Measurements from ENCODE around the gene NIM1K. TPM values are rescaled to one million over a fixed set of nuclear protein-coding genes. Genes with fewer than 3 reads are reported as not detected.

NIM1K gene
- total RNA-seq: 0.41 to 0.67 TPM (median 0.44 TPM) in 3 replicates
- long read RNA-seq, partial matches to known transcripts: 0 of 2 reads
- long read RNA-seq, other reads (novel, unspliced or antisense): 1 of 2 reads

DNA sequence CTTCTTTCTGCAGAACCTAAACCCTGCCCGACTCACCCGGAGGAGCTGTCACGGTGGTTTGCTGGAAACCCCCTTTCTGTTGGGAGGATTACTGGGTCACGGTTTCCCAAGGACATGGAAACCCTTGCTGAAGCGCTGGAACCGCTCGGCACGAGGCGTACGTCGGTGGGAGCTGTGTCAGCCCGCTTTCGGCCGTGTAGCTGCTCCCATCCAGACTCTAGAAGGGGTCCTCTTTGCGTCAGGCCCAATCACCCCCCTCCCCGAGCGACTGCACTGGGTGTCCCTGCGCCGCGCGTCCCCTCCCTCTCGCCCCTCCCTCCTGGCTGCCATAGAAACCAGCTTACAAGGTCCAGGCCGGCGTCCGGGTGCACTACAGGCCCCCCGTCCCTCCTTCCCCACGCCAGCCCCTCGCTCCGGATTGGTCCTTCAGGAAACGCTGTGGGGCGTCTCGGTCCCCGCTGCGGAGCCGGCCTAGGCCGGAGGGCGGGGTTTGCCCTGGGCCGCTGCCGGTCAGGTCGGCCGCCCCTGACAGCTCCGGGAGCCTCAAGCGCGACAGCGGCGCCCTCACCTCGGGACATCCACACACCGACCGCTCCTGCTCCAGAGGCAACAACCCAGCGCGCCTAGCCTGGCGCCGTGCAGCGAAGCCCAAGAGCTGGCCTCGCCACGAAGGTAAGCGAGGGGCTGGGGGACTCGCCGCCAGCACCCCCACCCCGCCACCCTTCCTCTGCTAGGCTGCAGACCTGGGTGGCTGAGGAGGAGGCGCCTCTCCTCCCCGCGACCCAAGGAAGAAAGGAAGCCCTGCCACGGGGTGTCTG is at the start of gene NIM1K:
Gene NIM1K (plus strand): TSS at position 486 of the 818 bp plus-strand sequence. CDS start 53,551 bp downstream, outside the sequence.
- Mint-ChIP-seq H3K36me3 (ENCODE audit: low read depth) (no peaks in the 10 kb centered on the region), H3K27ac (ENCODE audit: unreplicated experiment) (peak within 1 kb of the TSS; percentile 76), H3K27me3 (ENCODE audit: low read depth) (no peaks in the 10 kb centered on the region), H3K9me3 (ENCODE audit: low read depth) (no peaks in the 10 kb centered on the region), H3K4me1 (ENCODE audit: low read depth) (peaks cover 23% of the 10 kb centered on the region), H3K4me3 (ENCODE audit: unreplicated experiment) (peak within 1 kb of the TSS; percentile 79)
- TF ChIP-seq, protein P1, sequence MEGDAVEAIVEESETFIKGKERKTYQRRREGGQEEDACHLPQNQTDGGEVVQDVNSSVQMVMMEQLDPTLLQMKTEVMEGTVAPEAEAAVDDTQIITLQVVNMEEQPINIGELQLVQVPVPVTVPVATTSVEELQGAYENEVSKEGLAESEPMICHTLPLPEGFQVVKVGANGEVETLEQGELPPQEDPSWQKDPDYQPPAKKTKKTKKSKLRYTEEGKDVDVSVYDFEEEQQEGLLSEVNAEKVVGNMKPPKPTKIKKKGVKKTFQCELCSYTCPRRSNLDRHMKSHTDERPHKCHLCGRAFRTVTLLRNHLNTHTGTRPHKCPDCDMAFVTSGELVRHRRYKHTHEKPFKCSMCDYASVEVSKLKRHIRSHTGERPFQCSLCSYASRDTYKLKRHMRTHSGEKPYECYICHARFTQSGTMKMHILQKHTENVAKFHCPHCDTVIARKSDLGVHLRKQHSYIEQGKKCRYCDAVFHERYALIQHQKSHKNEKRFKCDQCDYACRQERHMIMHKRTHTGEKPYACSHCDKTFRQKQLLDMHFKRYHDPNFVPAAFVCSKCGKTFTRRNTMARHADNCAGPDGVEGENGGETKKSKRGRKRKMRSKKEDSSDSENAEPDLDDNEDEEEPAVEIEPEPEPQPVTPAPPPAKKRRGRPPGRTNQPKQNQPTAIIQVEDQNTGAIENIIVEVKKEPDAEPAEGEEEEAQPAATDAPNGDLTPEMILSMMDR (IDR thresholded peaks at IDR 0.05): no peak
- no peak for DNase-seq (ENCODE audit: low spot score)

DNA sequence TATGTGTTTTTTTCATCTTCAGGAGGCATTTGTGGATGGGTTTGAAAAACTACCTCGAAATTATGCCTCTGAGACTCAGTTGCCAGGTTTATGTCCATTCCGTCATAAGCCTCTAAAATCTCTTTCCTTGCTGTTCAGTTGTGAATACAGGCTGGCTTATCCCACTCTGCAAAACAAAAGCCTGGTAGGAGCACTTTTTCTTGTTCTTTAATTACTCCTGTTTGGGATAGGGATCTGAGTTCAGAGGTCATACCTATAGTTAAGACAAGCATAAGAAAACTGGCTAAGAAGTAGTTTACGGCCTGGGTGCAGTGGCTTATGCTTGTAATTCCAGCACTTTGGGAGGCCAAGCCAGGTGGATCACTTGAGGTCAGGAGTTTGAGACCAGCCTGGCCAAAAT is 47.0 kb upstream of the NIM1K start:
- peaks cover 6% of the 10 kb centered on the region for H3K36me3 Mint-ChIP-seq (ENCODE audit: low read depth)
- no peak overlapping the region for H3K27ac Mint-ChIP-seq (ENCODE audit: unreplicated experiment)
- peaks cover 11% of the 10 kb centered on the region for H3K4me1 Mint-ChIP-seq (ENCODE audit: low read depth)
- no peaks in the 10 kb centered on the region for H3K9me3 Mint-ChIP-seq (ENCODE audit: low read depth)
- no peaks in the 10 kb centered on the region for H3K27me3 Mint-ChIP-seq (ENCODE audit: low read depth)
- H3K4me3 Mint-ChIP-seq (ENCODE audit: unreplicated experiment): no peak overlapping the region
- TF ChIP-seq, protein P1 (IDR thresholded peaks at IDR 0.05): no peak
- no peak for DNase-seq (ENCODE audit: low spot score)

DNA sequence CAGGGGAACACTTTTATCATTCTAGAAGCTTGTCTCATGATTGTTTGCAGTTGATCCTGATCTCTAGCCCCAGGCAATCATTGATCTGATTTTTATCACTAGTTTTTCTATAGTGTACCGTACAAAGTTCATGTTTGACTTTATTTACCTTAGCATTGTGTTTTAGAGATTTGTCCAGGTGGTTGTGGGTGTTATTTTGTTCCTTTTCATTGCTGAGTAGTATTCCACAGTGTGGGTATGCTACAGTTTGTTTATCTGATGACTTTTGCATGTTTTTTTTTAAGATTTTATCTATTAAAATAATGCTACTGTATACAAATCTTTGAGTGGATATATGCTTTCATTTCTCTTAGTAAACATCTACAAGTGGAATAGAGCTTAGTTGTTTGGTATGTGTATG is 45.1 kb upstream of the NIM1K start:
- H3K9me3 Mint-ChIP-seq (ENCODE audit: low read depth): no peaks in the 10 kb centered on the region
- no peak overlapping the region for H3K27ac Mint-ChIP-seq (ENCODE audit: unreplicated experiment)
- no peaks in the 10 kb centered on the region for H3K27me3 Mint-ChIP-seq (ENCODE audit: low read depth)
- DNase-seq (ENCODE audit: low spot score): no peak
- peaks cover 6% of the 10 kb centered on the region for H3K4me1 Mint-ChIP-seq (ENCODE audit: low read depth)
- TF ChIP-seq, protein P1 (IDR thresholded peaks at IDR 0.05): no peak
- H3K36me3 Mint-ChIP-seq (ENCODE audit: low read depth): peaks cover 5% of the 10 kb centered on the region
- H3K4me3 Mint-ChIP-seq (ENCODE audit: unreplicated experiment): no peak overlapping the region

DNA sequence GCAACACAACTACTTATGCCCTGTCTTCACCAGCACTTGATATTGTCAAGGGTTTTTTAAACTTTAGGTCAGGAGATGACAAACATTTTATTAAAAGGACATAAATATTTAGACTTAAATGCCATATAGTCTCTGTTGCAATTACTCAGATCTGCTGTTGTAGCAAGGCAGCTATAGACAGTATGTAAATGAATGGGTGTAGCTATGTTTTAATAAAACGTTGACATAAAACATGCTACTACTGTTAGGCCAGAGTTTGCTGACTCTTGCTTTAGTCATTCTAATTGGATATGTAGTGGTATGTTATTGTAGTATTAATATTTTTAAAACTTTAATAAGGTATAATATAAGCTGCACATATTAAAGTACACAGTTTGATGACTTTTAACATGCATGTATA is 43.6 kb upstream of the NIM1K start:
- H3K27me3 Mint-ChIP-seq (ENCODE audit: low read depth): no peaks in the 10 kb centered on the region
- DNase-seq (ENCODE audit: low spot score): no peak

DNA sequence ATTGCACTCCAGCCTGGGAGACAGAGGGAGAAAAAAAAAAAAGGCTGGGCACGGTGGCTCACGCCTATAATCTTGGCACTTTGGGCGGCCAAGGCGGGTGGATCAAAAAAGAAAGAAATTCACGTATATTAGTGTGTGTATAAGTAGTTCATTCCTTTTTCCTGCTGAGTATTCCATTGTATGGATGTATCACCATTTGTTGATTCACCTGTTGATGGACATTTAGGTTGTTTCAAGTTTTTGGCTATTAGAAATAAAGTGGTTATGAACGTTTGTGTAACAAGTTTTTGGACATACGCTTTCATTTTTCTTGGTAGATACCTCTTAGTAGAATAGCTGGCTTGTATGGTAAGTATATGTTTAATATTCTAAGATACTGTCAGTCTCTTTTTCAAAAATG is 42.8 kb upstream of the NIM1K start:
- no peaks in the 10 kb centered on the region for H3K9me3 Mint-ChIP-seq (ENCODE audit: low read depth)
- no peak overlapping the region for H3K27ac Mint-ChIP-seq (ENCODE audit: unreplicated experiment)

More for the DNA sequence above, 43.6 kb upstream of the NIM1K start:
- no peak overlapping the region for H3K27ac Mint-ChIP-seq (ENCODE audit: unreplicated experiment)
- H3K36me3 Mint-ChIP-seq (ENCODE audit: low read depth): peaks cover 5% of the 10 kb centered on the region
- no peak overlapping the region for H3K4me3 Mint-ChIP-seq (ENCODE audit: unreplicated experiment)
- H3K4me1 Mint-ChIP-seq (ENCODE audit: low read depth): peaks cover 6% of the 10 kb centered on the region
- TF ChIP-seq, protein P1 (IDR thresholded peaks at IDR 0.05): no peak
- no peaks in the 10 kb centered on the region for H3K9me3 Mint-ChIP-seq (ENCODE audit: low read depth)

More for the DNA sequence above, 42.8 kb upstream of the NIM1K start:
- TF ChIP-seq, protein P1 (IDR thresholded peaks at IDR 0.05): no peak
- DNase-seq (ENCODE audit: low spot score): no peak
- no peak overlapping the region for H3K4me3 Mint-ChIP-seq (ENCODE audit: unreplicated experiment)
- H3K36me3 Mint-ChIP-seq (ENCODE audit: low read depth): peaks cover 4% of the 10 kb centered on the region
- peaks cover 6% of the 10 kb centered on the region for H3K4me1 Mint-ChIP-seq (ENCODE audit: low read depth)
- H3K27me3 Mint-ChIP-seq (ENCODE audit: low read depth): no peaks in the 10 kb centered on the region

Measured in chondrocyte (in vitro differentiated cells).